ENCODE data around the gene EXOC3L4.

The EXOC3L4 gene

DNA sequence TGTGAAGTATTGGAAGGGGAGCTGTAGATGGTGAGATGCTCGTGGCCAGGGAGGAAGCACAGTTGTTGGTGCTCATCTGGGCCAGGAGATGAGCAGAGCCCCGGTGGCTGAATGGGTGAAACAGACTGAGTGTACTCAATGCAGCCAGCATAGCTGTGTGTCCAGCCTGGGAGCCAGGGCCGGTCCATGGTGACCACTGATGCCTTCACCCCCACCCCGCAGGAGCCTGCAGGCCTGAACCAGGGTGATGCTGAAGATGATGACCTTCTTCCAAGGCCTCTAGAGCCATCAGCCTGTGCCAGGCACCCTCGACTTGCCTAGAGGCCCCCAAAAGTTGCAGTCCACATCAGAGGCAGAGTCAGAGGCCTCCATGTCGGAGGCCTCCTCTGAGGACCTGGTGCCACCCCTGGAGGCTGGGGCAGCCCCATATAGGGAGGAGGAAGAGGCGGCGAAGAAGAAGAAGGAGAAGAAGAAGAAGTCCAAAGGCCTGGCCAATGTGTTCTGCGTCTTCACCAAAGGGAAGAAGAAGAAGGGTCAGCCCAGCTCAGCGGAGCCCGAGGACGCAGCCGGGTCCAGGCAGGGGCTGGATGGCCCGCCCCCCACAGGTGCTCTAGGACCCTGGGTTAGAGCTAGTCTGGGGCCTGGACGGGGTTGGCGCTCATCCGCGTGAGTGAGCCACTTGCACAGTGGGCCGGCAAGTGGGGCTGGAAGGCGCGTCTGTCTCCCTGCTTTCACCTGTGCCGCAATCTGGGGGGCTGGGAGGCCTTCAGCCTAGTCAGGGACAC lies 31.8 kb downstream of the EXOC3L4 start:
- Histone ChIP-seq H4K20me1 (ENCODE audit: control insufficient read depth, insufficient read depth, low read depth, low read length) (0 out of 2 replicates have a peak, but pooled peaks cover 4% of the 10 kb centered on the region), H3F3A (ENCODE audit: control insufficient read depth, insufficient read depth) (peaks cover 10% of the 10 kb centered on the region), H3K4me1 (ENCODE audit: control insufficient read depth, low read length) (peaks cover 34% of the 10 kb centered on the region), H3K4me3 (ENCODE audit: low read length) (no peak overlapping the region), H3K4me2 (ENCODE audit: low read length) (no peak overlapping the region), H3K36me3 (ENCODE audit: control insufficient read depth, low read length) (no peaks in the 10 kb centered on the region), H3K79me2 (ENCODE audit: control insufficient read depth, low read length) (peaks cover 5% of the 10 kb centered on the region; the same call in 1 of the 2 replicates), H3K27ac (ENCODE audit: low read depth, low read length) (no peak overlapping the region), H3K27me3 (ENCODE audit: control insufficient read depth, low read length) (peaks cover 7% of the 10 kb centered on the region), H3K9me2 (replicated peaks; ENCODE audit: control insufficient read depth, low read length) (no peaks in the 10 kb centered on the region), H3K9me3 (ENCODE audit: control insufficient read depth, insufficient read depth, low read length) (no peaks in the 10 kb centered on the region)
- TF ChIP-seq EZH2phosphoT487 (IDR thresholded peaks at IDR 0.05; ENCODE audit: borderline replicate concordance, low read length), result no peak
- TF ChIP-seq, protein P1, sequence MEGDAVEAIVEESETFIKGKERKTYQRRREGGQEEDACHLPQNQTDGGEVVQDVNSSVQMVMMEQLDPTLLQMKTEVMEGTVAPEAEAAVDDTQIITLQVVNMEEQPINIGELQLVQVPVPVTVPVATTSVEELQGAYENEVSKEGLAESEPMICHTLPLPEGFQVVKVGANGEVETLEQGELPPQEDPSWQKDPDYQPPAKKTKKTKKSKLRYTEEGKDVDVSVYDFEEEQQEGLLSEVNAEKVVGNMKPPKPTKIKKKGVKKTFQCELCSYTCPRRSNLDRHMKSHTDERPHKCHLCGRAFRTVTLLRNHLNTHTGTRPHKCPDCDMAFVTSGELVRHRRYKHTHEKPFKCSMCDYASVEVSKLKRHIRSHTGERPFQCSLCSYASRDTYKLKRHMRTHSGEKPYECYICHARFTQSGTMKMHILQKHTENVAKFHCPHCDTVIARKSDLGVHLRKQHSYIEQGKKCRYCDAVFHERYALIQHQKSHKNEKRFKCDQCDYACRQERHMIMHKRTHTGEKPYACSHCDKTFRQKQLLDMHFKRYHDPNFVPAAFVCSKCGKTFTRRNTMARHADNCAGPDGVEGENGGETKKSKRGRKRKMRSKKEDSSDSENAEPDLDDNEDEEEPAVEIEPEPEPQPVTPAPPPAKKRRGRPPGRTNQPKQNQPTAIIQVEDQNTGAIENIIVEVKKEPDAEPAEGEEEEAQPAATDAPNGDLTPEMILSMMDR (IDR thresholded peaks at IDR 0.05; ENCODE audit: low read depth, low read length, poor library complexity, severe bottlenecking), result no peak

DNA sequence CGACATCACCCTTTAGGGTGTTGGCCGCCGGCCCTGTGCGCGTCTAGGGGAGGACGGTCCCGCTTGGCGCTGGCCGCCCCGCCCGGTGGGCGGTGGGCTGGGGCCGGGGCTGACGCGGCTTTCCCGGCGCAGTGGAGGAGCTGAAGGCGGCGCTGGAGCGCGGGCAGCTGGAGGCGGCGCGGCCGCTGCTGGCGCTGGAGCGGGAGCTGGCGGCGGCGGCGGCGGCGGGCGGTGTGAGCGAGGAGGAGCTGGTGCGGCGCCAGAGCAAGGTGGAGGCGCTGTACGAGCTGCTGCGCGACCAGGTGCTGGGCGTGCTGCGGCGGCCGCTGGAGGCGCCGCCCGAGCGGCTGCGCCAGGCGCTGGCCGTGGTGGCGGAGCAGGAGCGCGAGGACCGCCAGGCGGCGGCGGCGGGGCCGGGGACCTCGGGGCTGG lies 32.4 kb downstream of the EXOC3L4 start:
- no peak overlapping the region for H3K4me2 ChIP-seq (ENCODE audit: low read length)
- peaks cover 6% of the 10 kb centered on the region; the same call in 1 of the 2 replicates for H3F3A ChIP-seq (ENCODE audit: control insufficient read depth, insufficient read depth)
- no peaks in the 10 kb centered on the region for H3K9me2 ChIP-seq (replicated peaks; ENCODE audit: control insufficient read depth, low read length)
- no peak overlapping the region for H3K27ac ChIP-seq (ENCODE audit: low read depth, low read length)
- no peaks in the 10 kb centered on the region for H3K9me3 ChIP-seq (ENCODE audit: control insufficient read depth, insufficient read depth, low read length)
- peaks cover 7% of the 10 kb centered on the region for H3K27me3 ChIP-seq (ENCODE audit: control insufficient read depth, low read length)
- peaks cover 5% of the 10 kb centered on the region; the same call in 1 of the 2 replicates for H3K79me2 ChIP-seq (ENCODE audit: control insufficient read depth, low read length)
- 0 out of 2 replicates have a peak, but pooled peaks cover 4% of the 10 kb centered on the region for H4K20me1 ChIP-seq (ENCODE audit: control insufficient read depth, insufficient read depth, low read depth, low read length)
- TF ChIP-seq, protein P1 (IDR thresholded peaks at IDR 0.05; ENCODE audit: low read depth, low read length, poor library complexity, severe bottlenecking), result no peak
- TF ChIP-seq EZH2phosphoT487 (IDR thresholded peaks at IDR 0.05; ENCODE audit: borderline replicate concordance, low read length), result no peak
- H3K4me1 ChIP-seq (ENCODE audit: control insufficient read depth, low read length), result peaks cover 28% of the 10 kb centered on the region
- no peak overlapping the region for H3K4me3 ChIP-seq (ENCODE audit: low read length)
- H3K36me3 ChIP-seq (ENCODE audit: control insufficient read depth, low read length), result no peaks in the 10 kb centered on the region

DNA sequence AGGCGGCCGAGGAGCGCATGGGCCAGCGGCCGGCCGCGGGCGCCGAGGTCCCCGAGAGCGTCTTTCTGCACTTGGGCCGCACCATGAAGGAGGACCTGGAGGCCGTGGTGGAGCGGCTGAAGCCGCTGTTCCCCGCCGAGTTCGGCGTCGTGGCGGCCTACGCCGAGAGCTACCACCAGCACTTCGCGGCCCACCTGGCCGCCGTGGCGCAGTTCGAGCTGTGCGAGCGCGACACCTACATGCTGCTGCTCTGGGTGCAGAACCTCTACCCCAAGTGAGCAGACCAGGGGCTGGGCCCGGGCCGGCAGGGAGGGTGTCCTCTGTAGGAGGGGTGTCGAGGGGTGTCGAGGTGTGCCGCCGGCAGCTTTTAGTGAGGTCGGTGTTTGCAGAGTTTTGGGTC lies 32.8 kb downstream of the EXOC3L4 start:
- H3K36me3 ChIP-seq (ENCODE audit: control insufficient read depth, low read length), result no peaks in the 10 kb centered on the region

More for the DNA sequence above, 32.8 kb downstream of the EXOC3L4 start:
- Histone ChIP-seq H4K20me1 (ENCODE audit: control insufficient read depth, insufficient read depth, low read depth, low read length) (0 out of 2 replicates have a peak, but pooled peaks cover 4% of the 10 kb centered on the region), H3F3A (ENCODE audit: control insufficient read depth, insufficient read depth) (peaks cover 4% of the 10 kb centered on the region; the same call in 1 of the 2 replicates), H3K9me2 (replicated peaks; ENCODE audit: control insufficient read depth, low read length) (no peaks in the 10 kb centered on the region), H3K27me3 (ENCODE audit: control insufficient read depth, low read length) (peaks cover 7% of the 10 kb centered on the region), H3K27ac (ENCODE audit: low read depth, low read length) (no peak overlapping the region), H3K79me2 (ENCODE audit: control insufficient read depth, low read length) (peaks cover 5% of the 10 kb centered on the region; the same call in 1 of the 2 replicates), H3K4me1 (ENCODE audit: control insufficient read depth, low read length) (peaks cover 26% of the 10 kb centered on the region), H3K4me3 (ENCODE audit: low read length) (no peak overlapping the region), H3K9me3 (ENCODE audit: control insufficient read depth, insufficient read depth, low read length) (no peaks in the 10 kb centered on the region), H3K4me2 (ENCODE audit: low read length) (no peak overlapping the region)
- TF ChIP-seq, protein P1 (IDR thresholded peaks at IDR 0.05; ENCODE audit: low read depth, low read length, poor library complexity, severe bottlenecking), result no peak
- TF ChIP-seq EZH2phosphoT487 (IDR thresholded peaks at IDR 0.05; ENCODE audit: borderline replicate concordance, low read length), result no peak
